ENCODE measurements around the gene DBN1.

DNA sequence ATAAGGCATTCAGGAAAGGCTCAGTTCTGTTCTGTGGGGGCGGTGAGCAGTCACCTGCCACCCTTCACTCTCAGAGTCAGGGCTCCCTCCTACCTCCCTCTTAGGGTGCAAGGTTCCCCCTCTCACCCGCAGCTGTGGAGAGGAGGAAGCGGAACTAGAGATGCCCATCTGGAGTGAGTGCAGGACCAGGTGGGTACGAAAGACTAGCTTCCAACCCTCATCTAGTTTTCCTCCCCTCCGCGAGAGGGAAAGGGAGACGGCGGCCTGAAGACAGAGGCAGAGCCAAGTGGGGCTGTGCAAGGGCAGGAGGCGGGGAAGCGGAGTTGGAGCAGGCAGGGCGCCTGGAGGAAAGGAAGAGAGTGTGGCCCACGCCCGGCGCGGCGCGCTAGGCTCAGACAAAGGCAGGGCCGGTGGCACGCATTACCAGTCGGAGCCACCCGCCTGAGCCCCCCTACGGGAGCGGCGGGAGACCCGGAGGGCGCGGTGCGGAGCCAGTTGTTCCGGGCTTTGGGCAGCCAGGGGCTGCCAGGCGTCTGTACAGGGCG is 19.5 kb downstream of the DBN1 start:
- TF ChIP-seq SIN3A (IDR thresholded peaks at IDR 0.05; ENCODE audit: borderline replicate concordance, insufficient read depth, low read length) (no peak), POLR2AphosphoS5 (IDR thresholded peaks at IDR 0.05; ENCODE audit: low read depth, low read length) (no peak), TAF1 (IDR thresholded peaks at IDR 0.05; ENCODE audit: borderline replicate concordance, insufficient read depth, low read length) (no peak)
- TF ChIP-seq, protein P1, sequence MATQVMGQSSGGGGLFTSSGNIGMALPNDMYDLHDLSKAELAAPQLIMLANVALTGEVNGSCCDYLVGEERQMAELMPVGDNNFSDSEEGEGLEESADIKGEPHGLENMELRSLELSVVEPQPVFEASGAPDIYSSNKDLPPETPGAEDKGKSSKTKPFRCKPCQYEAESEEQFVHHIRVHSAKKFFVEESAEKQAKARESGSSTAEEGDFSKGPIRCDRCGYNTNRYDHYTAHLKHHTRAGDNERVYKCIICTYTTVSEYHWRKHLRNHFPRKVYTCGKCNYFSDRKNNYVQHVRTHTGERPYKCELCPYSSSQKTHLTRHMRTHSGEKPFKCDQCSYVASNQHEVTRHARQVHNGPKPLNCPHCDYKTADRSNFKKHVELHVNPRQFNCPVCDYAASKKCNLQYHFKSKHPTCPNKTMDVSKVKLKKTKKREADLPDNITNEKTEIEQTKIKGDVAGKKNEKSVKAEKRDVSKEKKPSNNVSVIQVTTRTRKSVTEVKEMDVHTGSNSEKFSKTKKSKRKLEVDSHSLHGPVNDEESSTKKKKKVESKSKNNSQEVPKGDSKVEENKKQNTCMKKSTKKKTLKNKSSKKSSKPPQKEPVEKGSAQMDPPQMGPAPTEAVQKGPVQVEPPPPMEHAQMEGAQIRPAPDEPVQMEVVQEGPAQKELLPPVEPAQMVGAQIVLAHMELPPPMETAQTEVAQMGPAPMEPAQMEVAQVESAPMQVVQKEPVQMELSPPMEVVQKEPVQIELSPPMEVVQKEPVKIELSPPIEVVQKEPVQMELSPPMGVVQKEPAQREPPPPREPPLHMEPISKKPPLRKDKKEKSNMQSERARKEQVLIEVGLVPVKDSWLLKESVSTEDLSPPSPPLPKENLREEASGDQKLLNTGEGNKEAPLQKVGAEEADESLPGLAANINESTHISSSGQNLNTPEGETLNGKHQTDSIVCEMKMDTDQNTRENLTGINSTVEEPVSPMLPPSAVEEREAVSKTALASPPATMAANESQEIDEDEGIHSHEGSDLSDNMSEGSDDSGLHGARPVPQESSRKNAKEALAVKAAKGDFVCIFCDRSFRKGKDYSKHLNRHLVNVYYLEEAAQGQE (IDR thresholded peaks at IDR 0.05; ENCODE audit: insufficient read depth in 1 of 2, low read depth in 2 of 2, low read length in 2 of 2), result no peak
